ENCODE data around the gene NUDC.

- no peak for TF ChIP-seq CTCF (IDR thresholded peaks at IDR 0.05)
- TF ChIP-seq POLR2A (IDR thresholded peaks at IDR 0.05), result no peak
Measured at GRCh38 chr1:26913754-26914619, 7.6 kb upstream of the NUDC start, which contains the start of gene NR0B2.
